Neural crest cell (in vitro differentiated cells): Measurements from ENCODE around the gene CASTOR1. TPM values are rescaled to one million over a fixed set of nuclear protein-coding genes. Genes with fewer than 3 reads are reported as not detected.

Experiments used
- DNase-seq: peaks from one replicate; pipeline ENCODE4 v3.0.0; 2021; ENCODE audit warnings: low read depth, mixed read lengths, low spot score
- H3K27ac Mint-ChIP-seq: one replicate; pipeline ENCODE4 v1.8.0; 2021; ENCODE audit warnings: mild to moderate bottlenecking, mixed read lengths; ENCODE audit not compliant: unreplicated experiment
- H3K27me3 Mint-ChIP-seq: 2 replicates; pipeline ENCODE4 v1.8.0; 2021; ENCODE audit warnings: low read depth, mild to moderate bottlenecking, mixed read lengths
- H3K36me3 Mint-ChIP-seq: 2 replicates; pipeline ENCODE4 v1.8.0; 2021; ENCODE audit warnings: low read depth, mild to moderate bottlenecking, mixed read lengths
- H3K4me1 Mint-ChIP-seq: 2 replicates; pipeline ENCODE4 v1.8.0; 2021; ENCODE audit warnings: mixed read lengths
- H3K4me3 Mint-ChIP-seq: one replicate; pipeline ENCODE4 v1.8.0; 2021; ENCODE audit warnings: mild to moderate bottlenecking, mixed read lengths
- H3K9me3 Mint-ChIP-seq: 2 replicates; pipeline ENCODE4 v1.8.0; 2021; ENCODE audit warnings: mixed read lengths
- CTCF ChIP-seq: fragments of 200-600 bp; sonication (generic); conservative IDR thresholded peaks from 2 replicates; pipeline ENCODE4 v1.5.0; 2021; ENCODE audit warnings: antibody characterized with exemption, mild to moderate bottlenecking
- total RNA-seq: library from RNA; stranded (reverse); gene quantifications from 2 replicates; pipeline ENCODE4 v1.2.1, GENCODE V29; 2021

The CASTOR1 gene
- total RNA-seq, 1 donor from 2014 or later = 6.2 TPM

GRCh38 chr22:30285176-30285845 lies 4.0 kb downstream of the CASTOR1 start:
- Mint-ChIP-seq H3K27ac (no peak overlapping the region), H3K4me1 (peaks cover 16% of the 10 kb centered on the region), H3K9me3 (no peaks in the 10 kb centered on the region), H3K4me3 (peak overlapping the region; percentile 31), H3K36me3 (no peaks in the 10 kb centered on the region), H3K27me3 (peaks cover 3% of the 10 kb centered on the region)
- DNase-seq = no peak
- TF ChIP-seq CTCF = no peak

- no peak overlapping the region for H3K27ac Mint-ChIP-seq
- H3K36me3 Mint-ChIP-seq = no peaks in the 10 kb centered on the region
- peaks cover 3% of the 10 kb centered on the region for H3K27me3 Mint-ChIP-seq
- no peak for DNase-seq
- H3K9me3 Mint-ChIP-seq = no peaks in the 10 kb centered on the region
- no peak overlapping the region for H3K4me3 Mint-ChIP-seq
- TF ChIP-seq CTCF = no peak
- H3K4me1 Mint-ChIP-seq = peaks cover 12% of the 10 kb centered on the region
Measured at GRCh38 chr22:30284666-30285065, 4.6 kb downstream of the CASTOR1 start.

GRCh38 chr22:30284172-30284571 lies 5.1 kb downstream of the CASTOR1 start:
- no peaks in the 10 kb centered on the region for H3K36me3 Mint-ChIP-seq
- no peak overlapping the region for H3K4me3 Mint-ChIP-seq
- no peak for TF ChIP-seq CTCF
- peaks cover 3% of the 10 kb centered on the region for H3K27me3 Mint-ChIP-seq
- no peaks in the 10 kb centered on the region for H3K9me3 Mint-ChIP-seq
- peaks cover 13% of the 10 kb centered on the region for H3K4me1 Mint-ChIP-seq
- no peak overlapping the region for H3K27ac Mint-ChIP-seq
- no peak for DNase-seq

GRCh38 chr22:30283342-30283741 lies 6.0 kb downstream of the CASTOR1 start:
- Mint-ChIP-seq H3K27me3 (peaks cover 3% of the 10 kb centered on the region), H3K27ac (peak overlapping the region; percentile 22), H3K4me3 (peak overlapping the region; percentile 19), H3K36me3 (no peaks in the 10 kb centered on the region), H3K9me3 (no peaks in the 10 kb centered on the region), H3K4me1 (peaks cover 17% of the 10 kb centered on the region)
- no peak for DNase-seq
- no peak for TF ChIP-seq CTCF

- no peak overlapping the region for H3K27ac Mint-ChIP-seq
- H3K4me1 Mint-ChIP-seq = peaks cover 17% of the 10 kb centered on the region
- TF ChIP-seq CTCF = no peak
- H3K36me3 Mint-ChIP-seq = no peaks in the 10 kb centered on the region
- no peaks in the 10 kb centered on the region for H3K27me3 Mint-ChIP-seq
- no peak for DNase-seq
- no peak overlapping the region for H3K4me3 Mint-ChIP-seq
- no peaks in the 10 kb centered on the region for H3K9me3 Mint-ChIP-seq
Measured at GRCh38 chr22:30282616-30283046, 6.7 kb downstream of the CASTOR1 start.
